Stimulated activated CD8-positive, alpha-beta memory T cell treated with anti-CD3 and anti-CD28 coated beads, Interleukin-12 subunit alpha, Interleukin-12 subunit beta, amount 100 ng/mL, for 1 hour (primary cell): Measurements from ENCODE around the gene ZSWIM4.

Experiments
- DNase-seq: peaks from one replicate; pipeline ENCODE4 v3.0.0-alpha.2; 2020; ENCODE audit warnings: low read depth

Gene ZSWIM4

GRCh38 chr19:13875824-13876223 is 80.6 kb downstream of the ZSWIM4 start:
- no peak for DNase-seq

GRCh38 chr19:13876834-13877233 is 81.6 kb downstream of the ZSWIM4 start, which contains the start of gene NANOS3:
NANOS3 (plus strand) TSS chr19:13877134; CDS start chr19:13877249, 115 bp downstream.
- DNase-seq: no peak

GRCh38 chr19:13877303-13877702 is 82.1 kb downstream of the ZSWIM4 start:
- DNase-seq: no peak

- DNase-seq: peak; percentile 98
Measured at GRCh38 chr19:13880059-13881043, 85.1 kb downstream of the ZSWIM4 start.

- no peak for DNase-seq
Measured at GRCh38 chr19:13881251-13881691, 86.0 kb downstream of the ZSWIM4 start.
